DND-41 (cell line): ENCODE results near the gene PYGB.

Source experiments
- EZH2 ChIP-seq: IDR thresholded peaks from 3 replicates; pipeline ENCODE4 v1.6.1; 2012; ENCODE audit warnings: borderline replicate concordance, low read depth, mild to moderate bottlenecking, moderate library complexity, low read length, inconsistent platforms; ENCODE audit not compliant: severe bottlenecking
- TF ChIP-seq, protein P1 (sequence below): IDR thresholded peaks from 2 replicates; pipeline ENCODE4 v1.5.1; 2012; ENCODE audit warnings: borderline replicate concordance, low read length, moderate library complexity, mild to moderate bottlenecking; ENCODE audit not compliant: poor library complexity, severe bottlenecking; ENCODE audit errors: extremely low read depth

DNA sequence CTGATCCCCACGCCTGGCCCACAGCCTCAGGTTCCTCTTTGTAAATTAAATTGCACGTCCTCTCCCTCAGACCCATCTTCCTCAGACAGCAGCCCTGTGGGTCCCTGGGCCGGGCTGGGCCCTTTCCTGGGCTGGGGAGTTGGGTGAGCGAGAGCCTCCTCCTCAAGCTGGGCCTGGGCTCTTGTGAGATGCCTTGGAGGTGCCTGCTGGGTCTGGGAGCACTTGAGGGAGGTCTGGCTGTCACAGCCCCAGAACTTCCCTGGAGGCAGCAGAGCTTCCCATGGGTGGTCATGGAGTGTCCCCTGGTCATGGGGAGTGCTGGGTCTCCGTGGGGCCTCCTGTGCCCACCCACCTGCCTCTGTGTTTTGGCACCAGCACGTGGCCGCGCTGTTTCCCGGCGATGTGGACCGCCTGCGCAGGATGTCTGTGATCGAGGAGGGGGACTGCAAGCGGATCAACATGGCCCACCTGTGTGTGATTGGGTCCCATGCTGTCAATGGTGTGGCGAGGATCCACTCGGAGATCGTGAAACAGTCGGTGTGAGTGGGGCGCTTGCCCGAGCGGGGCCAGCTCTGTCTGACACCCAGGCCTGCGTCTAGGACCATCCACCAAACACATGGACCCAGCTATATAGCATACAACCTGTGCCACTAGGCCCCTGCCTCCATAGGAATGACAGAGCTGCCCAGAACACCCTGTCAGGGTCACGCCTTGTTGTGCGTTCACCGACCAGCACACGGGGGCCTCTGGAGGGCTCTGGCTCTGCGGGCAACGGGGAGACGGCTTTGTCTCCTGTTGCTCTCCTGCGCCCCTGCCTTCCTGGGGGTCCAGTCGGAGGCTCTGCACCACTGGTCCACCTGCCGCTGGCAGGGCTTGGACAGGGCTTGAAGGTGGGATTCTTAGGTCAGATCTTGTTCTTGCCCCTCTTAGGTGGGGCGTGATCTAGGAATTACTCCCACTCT lies 33.0 kb downstream of the PYGB start:
- TF ChIP-seq, protein P1, sequence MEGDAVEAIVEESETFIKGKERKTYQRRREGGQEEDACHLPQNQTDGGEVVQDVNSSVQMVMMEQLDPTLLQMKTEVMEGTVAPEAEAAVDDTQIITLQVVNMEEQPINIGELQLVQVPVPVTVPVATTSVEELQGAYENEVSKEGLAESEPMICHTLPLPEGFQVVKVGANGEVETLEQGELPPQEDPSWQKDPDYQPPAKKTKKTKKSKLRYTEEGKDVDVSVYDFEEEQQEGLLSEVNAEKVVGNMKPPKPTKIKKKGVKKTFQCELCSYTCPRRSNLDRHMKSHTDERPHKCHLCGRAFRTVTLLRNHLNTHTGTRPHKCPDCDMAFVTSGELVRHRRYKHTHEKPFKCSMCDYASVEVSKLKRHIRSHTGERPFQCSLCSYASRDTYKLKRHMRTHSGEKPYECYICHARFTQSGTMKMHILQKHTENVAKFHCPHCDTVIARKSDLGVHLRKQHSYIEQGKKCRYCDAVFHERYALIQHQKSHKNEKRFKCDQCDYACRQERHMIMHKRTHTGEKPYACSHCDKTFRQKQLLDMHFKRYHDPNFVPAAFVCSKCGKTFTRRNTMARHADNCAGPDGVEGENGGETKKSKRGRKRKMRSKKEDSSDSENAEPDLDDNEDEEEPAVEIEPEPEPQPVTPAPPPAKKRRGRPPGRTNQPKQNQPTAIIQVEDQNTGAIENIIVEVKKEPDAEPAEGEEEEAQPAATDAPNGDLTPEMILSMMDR: no peak
- no peak for TF ChIP-seq EZH2
